Measurements from ENCODE around the gene CCR1.

DNA sequence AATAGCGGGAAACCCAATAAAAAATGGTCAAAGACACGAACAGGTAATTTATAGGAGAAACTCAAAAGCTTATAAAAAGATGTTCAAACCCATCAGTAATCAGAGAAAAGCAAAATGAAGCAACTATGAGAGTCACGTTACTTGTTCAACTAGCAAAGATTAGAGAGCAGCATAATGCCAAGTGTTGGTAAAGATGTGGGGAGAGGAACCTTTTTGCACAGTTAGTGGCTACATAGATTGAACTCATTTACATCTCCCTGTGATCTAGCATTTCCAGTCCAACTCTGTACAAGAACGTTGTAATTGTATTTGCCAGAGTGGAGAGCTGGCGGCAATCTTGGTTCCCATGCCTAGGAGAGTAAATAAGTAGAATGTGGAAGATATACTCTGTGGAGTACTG lies 15.2 kb downstream of the CCR1 start:
- TF ChIP-seq ZBTB7A (IDR thresholded peaks at IDR 0.05; ENCODE audit: low read depth): no peak
- no peak for TF ChIP-seq EP300 (IDR thresholded peaks at IDR 0.05; ENCODE audit: borderline replicate concordance)
- no peak for TF ChIP-seq EGR1 (IDR thresholded peaks at IDR 0.05)
- TF ChIP-seq RAD21 (IDR thresholded peaks at IDR 0.05; ENCODE audit: low read depth): no peak
- no peak for TF ChIP-seq YY1 (IDR thresholded peaks at IDR 0.05; ENCODE audit: low read depth)
- TF ChIP-seq, protein P1, sequence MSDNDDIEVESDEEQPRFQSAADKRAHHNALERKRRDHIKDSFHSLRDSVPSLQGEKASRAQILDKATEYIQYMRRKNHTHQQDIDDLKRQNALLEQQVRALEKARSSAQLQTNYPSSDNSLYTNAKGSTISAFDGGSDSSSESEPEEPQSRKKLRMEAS (IDR thresholded peaks at IDR 0.05): no peak
- no peak for TF ChIP-seq TAF1 (IDR thresholded peaks at IDR 0.05; ENCODE audit: low read depth)
- no peak for TF ChIP-seq CREB1 (IDR thresholded peaks at IDR 0.05; ENCODE audit: low read depth)
- TF ChIP-seq, protein P2, sequence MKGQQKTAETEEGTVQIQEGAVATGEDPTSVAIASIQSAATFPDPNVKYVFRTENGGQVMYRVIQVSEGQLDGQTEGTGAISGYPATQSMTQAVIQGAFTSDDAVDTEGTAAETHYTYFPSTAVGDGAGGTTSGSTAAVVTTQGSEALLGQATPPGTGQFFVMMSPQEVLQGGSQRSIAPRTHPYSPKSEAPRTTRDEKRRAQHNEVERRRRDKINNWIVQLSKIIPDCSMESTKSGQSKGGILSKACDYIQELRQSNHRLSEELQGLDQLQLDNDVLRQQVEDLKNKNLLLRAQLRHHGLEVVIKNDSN (IDR thresholded peaks at IDR 0.05): no peak
- TF ChIP-seq, protein P3, sequence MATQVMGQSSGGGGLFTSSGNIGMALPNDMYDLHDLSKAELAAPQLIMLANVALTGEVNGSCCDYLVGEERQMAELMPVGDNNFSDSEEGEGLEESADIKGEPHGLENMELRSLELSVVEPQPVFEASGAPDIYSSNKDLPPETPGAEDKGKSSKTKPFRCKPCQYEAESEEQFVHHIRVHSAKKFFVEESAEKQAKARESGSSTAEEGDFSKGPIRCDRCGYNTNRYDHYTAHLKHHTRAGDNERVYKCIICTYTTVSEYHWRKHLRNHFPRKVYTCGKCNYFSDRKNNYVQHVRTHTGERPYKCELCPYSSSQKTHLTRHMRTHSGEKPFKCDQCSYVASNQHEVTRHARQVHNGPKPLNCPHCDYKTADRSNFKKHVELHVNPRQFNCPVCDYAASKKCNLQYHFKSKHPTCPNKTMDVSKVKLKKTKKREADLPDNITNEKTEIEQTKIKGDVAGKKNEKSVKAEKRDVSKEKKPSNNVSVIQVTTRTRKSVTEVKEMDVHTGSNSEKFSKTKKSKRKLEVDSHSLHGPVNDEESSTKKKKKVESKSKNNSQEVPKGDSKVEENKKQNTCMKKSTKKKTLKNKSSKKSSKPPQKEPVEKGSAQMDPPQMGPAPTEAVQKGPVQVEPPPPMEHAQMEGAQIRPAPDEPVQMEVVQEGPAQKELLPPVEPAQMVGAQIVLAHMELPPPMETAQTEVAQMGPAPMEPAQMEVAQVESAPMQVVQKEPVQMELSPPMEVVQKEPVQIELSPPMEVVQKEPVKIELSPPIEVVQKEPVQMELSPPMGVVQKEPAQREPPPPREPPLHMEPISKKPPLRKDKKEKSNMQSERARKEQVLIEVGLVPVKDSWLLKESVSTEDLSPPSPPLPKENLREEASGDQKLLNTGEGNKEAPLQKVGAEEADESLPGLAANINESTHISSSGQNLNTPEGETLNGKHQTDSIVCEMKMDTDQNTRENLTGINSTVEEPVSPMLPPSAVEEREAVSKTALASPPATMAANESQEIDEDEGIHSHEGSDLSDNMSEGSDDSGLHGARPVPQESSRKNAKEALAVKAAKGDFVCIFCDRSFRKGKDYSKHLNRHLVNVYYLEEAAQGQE (IDR thresholded peaks at IDR 0.05; ENCODE audit: low read depth): no peak
- TF ChIP-seq NFIC (IDR thresholded peaks at IDR 0.05): no peak
- no peak for TF ChIP-seq CEBPB (IDR thresholded peaks at IDR 0.05)
- TF ChIP-seq TEAD4 (IDR thresholded peaks at IDR 0.05): no peak
- TF ChIP-seq FOXM1 (IDR thresholded peaks at IDR 0.05; ENCODE audit: borderline replicate concordance, low read depth): no peak
